NCI-H446 treated with DMSO at 0.1 percent for 48 hours (cell line): ENCODE measurements around the gene ACTG2.
"Not testable (repeated sequence)": the region's sequence is repeated elsewhere in the genome, so short reads cannot be mapped to it uniquely, and the experiment has no call there.

ENCODE experiments used
- DNase-seq: peaks from one replicate; lab custom pipeline; 2025; lab: John Stamatoyannopoulos, UW

ACTG2 gene

DNA sequence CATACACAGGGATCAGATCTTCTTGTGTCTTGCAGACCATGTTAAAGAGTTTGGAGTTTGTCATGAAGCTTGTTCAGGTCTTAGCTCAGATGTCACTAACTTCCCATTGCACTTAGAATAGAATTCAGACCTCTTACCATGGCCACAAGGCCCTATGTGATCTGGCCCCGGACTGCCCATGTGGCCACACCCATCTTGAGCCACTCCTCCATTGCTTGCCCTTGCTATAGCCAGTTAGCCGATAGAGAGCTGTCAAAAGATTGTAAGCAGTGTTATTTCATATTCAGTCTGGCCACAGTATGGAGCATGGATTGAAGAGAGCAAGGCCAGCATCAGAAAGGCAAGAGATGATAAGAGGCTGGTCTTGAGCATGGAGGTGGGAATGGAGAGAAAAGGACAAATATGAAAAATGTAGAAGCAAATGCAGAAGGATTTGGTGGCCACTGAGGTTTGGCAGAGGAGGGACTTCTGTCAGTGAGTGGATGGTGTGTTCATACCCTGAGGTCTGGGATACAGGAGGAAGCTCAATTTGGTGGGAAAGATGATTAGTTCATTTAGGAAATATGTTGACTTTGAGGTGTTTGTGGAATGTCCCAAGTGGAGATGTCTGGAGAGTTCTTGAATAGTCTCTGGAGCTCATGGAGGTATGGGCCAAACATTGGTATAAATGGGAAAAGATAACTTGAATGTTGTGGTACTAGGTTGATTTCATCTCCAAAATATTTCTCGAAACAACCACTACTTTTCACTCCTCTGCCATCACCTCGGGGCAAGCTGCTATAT lies 44.5 kb downstream of the ACTG2 start:
- DNase-seq: no peak

DNA sequence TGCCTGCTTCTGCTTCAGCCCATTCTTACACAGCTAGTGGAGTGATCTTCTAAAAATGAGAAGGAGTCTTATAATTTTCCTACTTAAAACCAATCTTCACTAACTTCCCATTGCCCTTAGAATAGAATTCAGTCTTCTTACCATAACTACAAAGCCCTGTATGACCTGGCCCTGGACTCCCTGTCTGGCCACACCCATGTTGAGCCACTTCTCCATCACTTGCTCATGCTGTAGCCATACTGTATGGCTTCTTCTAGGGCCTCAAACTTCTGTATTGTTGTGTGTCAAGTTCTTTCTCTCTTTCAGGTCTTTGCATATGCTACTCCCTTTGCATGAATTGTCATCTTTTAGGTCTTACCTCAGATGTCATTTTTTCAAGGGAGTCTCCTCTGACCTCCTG lies 45.1 kb downstream of the ACTG2 start:
- DNase-seq: no peak

DNA sequence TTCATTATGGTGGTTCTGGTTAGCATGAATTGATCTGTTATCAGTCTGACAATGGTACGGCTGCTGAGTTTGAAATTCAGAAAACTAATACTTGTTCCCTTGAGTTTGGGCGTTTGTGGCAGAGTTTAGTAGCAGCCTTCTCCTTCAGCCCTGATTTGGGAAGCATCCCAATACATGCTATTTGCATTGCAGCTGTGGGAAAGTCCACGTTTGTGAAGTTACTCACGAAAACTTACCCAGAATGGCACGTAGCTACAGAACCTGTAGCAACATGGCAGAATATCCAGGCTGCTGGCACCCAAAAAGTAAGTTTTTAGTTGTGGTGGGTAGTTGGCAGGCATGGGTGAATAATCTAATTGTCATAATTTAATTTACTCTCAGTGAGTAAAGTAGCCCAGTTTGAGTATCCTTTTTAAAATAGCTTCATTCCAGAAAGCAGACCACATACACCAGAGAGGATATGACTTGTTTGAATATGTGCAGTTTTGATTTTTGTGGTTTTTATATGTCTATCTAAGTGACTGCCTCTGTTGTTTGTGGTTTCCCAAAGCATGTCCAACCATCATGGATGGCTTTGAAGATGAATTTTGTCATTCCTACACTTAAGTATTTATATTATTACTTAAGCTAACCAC lies 46.0 kb downstream of the ACTG2 start:
- no peak for DNase-seq

DNA sequence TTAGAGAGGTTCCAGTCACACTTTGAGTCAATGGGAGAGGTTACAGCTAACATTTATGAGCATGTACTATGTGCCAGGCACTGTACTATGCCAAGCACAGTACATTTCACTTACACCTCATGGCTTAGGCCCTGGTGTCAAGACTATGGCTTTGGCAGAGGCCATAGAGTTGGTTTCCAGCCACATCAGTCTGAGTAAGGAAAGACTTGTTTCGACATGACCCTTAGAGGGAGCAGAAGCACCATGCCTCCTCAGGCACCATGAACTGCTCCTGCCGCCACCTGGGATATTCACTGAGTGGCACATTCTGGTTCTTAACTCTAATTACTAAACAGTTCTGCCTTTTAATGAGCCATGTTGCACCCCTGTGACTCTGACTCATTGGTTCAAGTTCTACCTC lies 46.6 kb downstream of the ACTG2 start:
- no peak for DNase-seq

DNA sequence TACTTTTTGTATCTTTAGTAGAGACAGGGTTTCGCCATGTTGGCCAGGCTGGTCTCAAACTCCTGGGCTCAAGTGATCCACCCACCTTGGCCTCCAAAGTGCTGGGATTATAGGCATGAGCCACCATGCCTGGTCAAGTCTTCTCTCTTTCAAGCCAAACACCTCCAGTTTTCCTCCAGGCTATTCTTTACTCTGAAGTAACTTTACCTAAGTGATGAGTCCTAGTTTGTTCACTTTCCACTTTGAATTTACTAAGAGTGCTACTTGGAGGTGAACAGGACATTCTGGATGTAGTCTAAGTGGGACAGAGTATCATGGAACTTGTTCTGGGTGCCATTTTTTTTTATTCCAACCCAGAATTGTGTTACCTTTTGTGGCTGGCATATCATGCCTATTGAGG lies 47.3 kb downstream of the ACTG2 start:
- not testable (repeated sequence) for DNase-seq

DNA sequence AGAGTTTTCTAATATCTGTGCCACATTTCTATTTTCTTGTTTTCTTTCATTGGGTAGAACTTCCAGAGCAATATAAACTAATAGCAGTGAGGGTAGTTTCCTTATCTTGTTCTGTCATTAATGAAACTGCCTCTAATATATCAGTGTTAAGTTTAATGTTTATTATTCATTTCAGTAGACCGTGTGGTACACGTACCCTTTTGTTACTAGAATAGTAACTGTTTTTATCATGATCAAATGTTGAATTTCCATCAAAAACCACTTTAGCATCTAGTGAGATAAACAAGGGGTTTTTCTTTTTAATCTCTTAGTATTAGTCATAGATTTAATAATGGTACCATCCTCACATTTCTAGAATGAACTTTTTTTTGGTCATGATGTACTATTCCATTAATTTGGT lies 49.9 kb downstream of the ACTG2 start:
- DNase-seq: no peak

DNA sequence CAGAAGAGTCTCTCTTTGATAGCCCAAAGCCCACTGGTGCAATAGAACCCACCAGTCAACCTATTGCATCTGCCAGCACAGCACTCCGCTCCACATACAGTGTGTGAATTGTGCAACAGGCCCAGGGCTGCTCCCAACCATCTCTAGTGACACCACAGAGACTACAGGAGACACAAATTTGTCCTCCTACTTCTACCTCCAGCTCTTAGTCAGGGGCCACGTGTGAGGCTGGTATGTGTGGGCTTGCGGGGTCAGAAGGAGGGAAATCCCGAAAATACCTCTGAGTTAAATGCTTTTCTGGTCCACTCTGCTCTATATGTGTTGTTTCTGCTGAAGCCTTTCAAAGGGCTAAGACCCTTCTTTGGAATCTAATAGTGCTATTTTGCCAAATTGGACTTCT lies 51.9 kb downstream of the ACTG2 start:
- no peak for DNase-seq

DNA sequence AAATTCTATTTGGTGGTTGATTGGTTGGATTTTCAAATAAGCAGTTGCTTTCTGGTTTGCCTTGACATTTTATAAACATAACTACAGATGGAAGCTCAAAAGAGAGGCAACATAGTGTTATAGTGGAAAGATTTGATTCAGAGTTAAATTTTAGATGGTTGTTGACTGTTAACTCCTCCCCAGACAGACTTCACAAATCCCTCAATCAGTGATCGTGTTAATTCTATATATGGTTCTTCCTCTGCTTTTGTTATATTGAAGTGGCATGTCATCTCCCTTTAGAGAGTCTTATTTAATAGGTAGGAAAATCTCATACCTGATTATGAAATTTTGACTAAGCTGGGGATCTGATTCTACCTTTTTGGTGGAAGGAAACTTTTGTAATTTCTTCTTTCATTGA lies 53.4 kb downstream of the ACTG2 start:
- no peak for DNase-seq

DNA sequence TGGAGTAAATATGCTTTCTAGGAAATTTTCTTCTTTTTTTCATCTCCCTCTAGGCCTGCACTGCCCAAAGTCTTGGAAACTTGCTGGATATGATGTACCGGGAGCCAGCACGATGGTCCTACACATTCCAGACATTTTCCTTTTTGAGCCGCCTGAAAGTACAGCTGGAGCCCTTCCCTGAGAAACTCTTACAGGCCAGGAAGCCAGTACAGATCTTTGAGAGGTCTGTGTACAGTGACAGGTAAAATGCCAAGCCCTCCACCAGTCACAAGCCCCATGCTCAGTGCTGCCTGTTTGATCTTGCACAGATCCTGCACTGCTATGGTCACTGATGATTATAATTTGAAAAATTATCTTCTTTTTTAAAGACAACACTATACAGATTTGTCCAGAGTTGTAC lies 53.9 kb downstream of the ACTG2 start:
- DNase-seq: no peak

DNA sequence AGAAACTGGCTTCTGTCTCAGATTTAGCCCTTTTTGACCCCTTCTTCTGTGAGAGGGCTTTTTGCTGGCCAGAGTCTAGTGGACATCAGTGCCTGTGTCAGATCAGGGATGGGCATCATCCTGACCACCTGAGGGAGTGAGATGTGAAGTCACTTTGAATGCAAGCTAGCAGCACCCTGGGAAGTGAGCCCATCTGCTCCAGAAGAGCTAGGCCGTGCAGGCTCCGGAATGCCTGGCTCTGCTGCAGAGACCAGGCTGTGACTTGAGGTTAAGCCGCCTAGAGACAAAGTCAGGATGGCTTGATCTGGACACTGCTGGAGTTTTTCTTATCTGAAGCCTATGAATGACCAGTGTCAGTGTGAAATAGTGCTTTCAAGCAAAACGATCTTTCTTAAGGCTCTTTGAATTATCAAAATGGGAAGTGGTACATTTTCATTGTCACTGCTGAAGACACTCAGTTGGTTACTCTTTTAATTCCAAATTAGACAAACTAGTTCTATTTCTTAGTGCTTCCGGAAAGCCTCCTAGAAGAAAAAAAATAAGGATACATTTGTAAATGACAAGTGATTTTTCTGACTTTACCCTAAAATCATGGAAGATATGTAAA lies 54.7 kb downstream of the ACTG2 start:
- DNase-seq: no peak

DNA sequence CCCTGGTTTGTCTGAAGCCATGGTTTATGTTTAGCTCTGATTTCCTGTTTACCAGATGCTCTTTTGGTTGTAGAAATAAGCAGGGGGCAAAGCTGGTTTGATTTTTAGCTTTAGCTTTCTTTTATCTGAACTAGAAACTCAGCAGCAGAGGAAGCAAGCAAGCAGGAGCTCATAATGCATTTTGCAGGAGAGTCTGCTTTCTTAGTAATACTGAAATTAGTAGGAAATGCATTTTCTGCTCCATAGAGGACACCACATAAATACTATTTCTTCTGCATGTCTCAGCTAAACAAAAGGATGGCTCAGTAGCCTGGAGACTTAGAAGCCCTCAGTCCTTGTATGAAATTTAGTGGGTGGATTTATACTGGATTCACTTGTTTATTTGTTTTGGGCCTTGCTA lies 57.0 kb downstream of the ACTG2 start:
- no peak for DNase-seq

DNA sequence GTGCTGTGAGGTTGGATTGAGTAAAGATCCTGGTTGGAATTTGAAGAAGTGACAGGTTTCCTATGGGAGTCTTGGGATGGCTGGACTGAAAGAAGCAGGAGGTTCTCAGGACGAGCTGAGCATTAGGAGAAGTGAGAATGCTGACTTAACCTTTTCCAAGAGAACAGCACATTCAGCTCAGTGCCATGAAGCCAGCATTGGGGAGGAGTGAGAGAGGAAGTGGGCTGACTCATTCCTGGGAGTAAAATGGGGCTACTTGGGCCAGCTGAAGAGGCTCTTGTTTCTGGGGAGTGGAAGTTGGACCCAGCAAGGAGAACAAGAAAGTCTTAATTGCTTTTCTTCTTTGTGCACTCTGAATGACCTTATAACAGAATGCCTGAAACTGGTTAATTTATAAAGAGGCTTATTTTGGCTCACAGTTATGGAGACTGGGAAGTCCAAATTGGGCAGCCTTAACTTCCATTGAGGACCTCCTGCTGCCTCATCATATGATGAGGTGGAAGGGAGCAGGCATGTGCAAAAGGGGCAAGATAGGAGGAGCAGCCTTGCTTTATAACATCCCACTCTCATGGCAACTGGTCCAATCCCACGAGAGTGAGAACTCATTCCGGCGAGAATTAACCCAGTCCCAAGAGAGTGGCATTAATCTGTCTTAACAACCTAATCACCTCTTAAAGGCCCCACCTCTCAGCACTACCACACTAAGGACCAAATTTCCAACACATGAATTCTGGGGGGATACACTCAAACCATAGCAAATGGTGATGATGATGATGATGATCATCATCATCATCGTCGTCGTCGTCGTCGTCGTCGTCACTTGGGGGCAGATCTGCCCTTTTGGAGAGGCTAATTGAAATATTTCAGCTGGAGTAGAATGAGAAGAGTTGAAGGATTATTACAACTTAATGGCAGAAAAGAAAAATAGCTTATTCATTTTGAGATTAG lies 60.0 kb downstream of the ACTG2 start:
- no peak for DNase-seq

DNA sequence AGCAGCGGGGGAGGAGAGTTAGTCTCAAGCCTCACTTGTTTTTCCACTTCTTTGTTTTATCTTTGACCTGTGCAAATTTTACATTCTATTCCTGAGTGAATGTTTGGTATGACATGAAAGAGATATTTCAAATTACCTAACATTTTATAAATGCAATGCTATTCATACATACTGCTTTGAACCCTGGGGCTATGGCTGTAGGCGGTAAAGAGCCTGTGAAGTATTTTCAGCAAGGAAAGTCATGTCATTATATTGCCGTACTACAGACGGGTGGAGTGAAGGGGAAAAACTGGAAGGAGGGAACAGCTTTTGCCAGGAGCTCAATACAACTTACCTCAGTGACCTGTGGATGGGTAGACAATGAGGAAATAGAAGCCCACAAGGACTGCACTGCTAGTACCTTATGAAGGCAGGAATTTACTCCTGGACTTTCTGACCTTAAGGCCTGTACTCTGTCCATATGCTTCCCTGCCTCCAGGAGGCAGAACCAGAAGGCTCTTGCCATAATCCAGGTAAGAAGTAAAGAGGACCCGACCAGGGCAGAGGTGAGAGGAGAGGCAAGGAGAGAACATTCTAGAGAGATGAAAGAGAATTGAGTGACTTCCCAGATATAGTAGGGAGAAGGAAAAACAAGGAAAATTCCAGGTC lies 63.5 kb downstream of the ACTG2 start:
- no peak for DNase-seq

DNA sequence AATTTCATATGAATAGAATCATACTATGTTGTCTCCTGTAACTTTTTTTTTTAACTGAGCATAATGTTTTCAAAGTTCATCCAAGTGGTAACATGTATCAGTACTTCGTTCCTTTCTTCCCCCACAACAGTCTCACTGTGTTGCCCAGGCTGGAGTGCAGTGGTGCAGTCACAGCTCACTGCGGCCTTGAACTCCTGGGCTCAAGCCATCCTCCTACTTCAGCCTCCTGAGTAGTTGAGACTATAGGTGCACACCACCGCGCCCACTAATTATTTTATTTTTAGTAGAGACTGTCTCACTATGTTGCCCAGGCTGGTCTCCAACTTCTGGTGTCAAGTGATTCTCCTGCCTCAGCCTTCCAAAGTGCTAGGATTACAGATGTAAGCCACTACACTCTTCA lies 68.5 kb downstream of the ACTG2 start:
- no peak for DNase-seq

DNA sequence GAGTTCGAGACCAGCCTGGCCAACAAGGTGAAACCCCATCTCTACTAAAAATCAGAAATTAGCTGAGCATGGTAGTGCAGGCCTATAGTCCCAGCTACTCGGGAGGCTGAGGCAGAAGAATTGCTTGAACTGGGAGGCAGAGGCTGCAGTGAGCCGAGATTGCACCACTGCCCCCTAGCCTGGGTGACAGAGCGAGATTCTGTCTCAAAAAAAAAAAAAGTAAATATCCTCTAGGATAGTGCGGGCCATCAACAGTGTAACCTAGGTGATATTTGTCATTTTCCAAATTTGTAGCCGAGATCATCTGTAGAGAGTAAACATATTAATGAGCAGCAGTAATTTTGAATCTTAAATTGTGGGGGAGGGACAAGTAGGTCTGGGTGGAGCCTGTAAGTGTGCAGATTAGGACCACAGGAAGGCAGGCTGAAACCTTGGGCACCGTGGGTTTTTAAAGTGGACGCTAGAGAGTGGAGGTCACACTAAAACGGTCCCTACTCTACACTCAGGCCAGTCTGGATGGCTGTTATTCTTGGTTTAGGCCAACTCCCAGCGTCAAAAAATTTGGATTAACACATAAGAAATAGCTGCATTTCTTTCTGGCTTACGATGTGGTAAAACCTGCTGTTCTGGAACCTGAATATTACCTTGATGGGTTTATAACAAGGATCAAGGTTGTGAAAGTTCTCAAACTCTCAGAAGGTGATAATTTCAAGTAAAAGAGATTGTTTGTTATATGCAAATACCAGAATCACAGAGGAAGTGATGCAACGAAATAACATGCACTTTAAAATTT lies 69.2 kb downstream of the ACTG2 start:
- no peak for DNase-seq

DNA sequence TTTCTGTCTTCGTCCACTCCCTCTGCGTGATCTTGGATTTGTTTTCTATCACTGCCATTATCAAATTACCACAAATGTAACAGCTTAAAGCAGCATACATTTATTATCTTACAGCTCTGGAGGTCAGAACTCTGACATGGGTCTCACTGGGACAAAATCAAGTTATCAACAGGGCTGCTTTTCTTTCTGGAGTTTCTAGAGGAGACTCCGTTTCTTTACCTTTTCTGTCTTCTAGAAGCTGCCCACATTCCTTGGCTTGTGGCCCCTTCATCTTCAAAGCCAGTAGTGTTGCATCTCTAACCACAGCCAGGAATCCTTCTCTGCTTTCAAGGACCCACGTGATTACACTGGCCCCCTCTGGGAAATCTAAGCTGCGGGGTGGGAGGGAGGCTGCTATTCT lies 70.0 kb downstream of the ACTG2 start:
- DNase-seq: no peak

DNA sequence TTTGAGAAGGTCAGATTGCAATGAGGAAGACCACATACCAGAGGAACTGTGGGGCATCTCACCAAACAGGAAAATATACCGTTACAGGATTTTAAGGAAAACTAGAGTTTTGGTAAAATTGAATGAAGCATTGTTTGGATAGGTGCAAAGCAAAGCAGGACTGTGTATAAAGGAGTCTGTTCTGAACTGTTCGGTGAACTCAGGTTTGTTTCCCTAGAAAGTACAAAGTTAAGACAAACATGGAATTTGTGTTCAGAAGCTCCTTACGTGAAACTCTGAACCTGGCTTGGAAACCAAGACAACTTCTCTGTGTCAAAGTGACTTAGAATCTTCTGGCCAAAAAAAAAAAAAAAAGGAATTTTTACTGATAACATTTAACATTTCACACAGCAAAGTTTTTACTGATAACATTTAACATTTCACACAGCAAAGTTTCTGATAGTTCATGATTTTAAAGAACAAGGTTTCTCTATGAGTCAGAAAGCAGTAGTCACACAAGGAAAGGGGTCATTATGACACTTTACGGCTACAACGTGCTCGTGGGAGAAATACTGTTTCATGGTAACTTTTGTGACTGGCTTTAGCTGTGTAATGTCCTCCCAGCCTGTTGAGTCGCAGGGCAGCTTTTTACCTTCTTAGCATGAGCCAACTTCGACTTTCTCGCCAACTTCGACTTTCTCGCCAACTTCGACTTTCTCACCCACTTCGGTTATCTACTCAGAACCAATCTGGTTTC lies 70.7 kb downstream of the ACTG2 start:
- DNase-seq: no peak

DNA sequence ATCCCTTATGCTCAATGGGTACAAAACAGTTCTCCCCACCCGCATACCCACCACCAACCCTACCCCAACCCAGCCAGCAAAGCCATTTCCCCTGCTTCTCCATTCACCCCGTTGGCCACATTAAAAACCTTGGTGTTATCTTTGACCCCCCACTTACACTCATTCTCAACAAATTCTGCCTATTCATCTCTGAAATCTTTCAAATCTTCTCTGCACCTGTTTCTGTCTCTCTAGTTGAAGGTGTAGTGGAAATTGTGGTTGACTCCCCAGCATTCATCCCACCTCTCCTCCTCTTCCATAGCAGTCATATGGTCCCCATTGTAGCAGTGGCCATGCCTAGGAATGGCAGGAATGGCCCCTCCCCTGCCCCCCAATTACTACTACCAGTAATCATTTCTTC lies 71.4 kb downstream of the ACTG2 start:
- no peak for DNase-seq

DNA sequence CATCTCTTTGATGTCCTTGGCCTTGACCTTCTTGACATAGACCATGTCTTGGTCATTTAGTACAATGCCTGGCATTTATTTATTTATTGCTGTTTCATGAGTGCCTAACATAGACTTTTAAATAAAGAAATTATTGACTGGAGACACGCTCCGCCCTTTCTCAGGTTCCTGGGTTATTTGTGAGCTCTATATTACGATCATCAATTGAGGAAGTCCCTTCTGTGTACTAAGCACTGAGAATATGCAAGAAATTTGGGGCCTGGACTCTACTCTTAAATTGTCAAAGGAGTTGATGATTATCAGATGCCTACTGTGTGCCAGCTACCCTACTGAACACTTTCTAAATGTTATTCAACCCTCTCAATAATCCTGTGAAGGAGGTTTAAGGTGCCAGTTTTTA lies 72.2 kb downstream of the ACTG2 start:
- no peak for DNase-seq

DNA sequence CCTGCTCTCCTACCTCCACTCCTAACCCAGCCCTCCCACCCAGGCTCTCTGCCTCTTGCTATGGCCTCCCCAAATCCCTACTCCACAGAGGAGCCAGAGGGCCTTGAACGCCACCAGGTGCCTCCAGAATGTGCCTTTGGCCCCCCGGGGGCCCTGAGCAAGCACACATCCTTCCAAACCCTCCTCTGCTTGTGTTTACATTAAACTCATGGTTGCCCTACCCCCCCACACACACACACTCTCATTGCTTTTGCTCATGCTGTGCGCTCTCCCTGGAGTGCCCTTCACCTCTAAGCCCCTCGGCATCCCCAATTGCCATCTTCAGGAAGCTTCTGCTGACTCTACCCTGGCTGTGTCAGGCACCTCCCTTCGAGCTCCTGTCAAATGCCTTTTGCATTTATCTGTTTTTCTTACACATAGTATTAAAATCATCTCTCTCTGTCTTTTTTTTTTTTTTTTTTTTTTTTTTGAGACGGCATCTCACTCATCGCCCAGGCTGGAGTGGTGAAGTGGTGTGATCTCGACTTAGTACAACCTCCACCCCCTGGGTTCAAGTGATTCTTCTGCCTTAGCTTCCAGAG lies 75.6 kb downstream of the ACTG2 start:
- DNase-seq: no peak
